Stimulated activated CD8-positive, alpha-beta memory T cell treated with anti-CD3 and anti-CD28 coated beads, Interleukin-4, amount 100 ng/mL, for 1 hour (primary cell): Measurements from ENCODE around the gene KCP.
"Not testable (repeated sequence)": the region's sequence is repeated elsewhere in the genome, so short reads cannot be mapped to it uniquely, and the experiment has no call there.

Source experiments
- DNase-seq, 2 donors: peaks; one replicate each; pipeline ENCODE4 v3.0.0-alpha.2; 2020; ENCODE audit warnings: low read depth in 2 of 2, low spot score in 1 of 2

KCP gene

GRCh38 chr7:128910569-128910945 is at the start of gene KCP:
Gene KCP, minus strand, starts transcription at chr7:128910709. Its CDS starts 33 bp downstream, at chr7:128910676.
- DNase-seq, result no peak

GRCh38 chr7:128959296-128959695 is 48.8 kb upstream of the KCP start:
- no peak for DNase-seq

GRCh38 chr7:128955981-128956380 is 45.5 kb upstream of the KCP start:
- DNase-seq, result no peak

GRCh38 chr7:128954830-128955802 is 44.6 kb upstream of the KCP start:
- no peak for DNase-seq

- DNase-seq, result no peak
These were observed 43.6 kb upstream of the KCP start for GRCh38 chr7:128954150-128954549.

GRCh38 chr7:128951296-128951695 is 40.8 kb upstream of the KCP start:
- DNase-seq, result no peak

- no peak for DNase-seq
These were observed 38.7 kb upstream of the KCP start for GRCh38 chr7:128948976-128949760.

GRCh38 chr7:128948312-128948973 is 37.9 kb upstream of the KCP start:
- no peak for DNase-seq

GRCh38 chr7:128947854-128948253 is 37.3 kb upstream of the KCP start:
- DNase-seq, result no peak

- no peak for DNase-seq
These were observed 36.7 kb upstream of the KCP start for GRCh38 chr7:128946936-128947830.

GRCh38 chr7:128945668-128946366 is 35.3 kb upstream of the KCP start:
- no peak for DNase-seq

- no peak for DNase-seq
These were observed 34.2 kb upstream of the KCP start for GRCh38 chr7:128944487-128945236.

GRCh38 chr7:128943251-128943650 is 32.7 kb upstream of the KCP start:
- not testable (repeated sequence) for DNase-seq

- no peak for DNase-seq
These were observed 31.5 kb upstream of the KCP start for GRCh38 chr7:128941946-128942526.

GRCh38 chr7:128941323-128941890 is 30.9 kb upstream of the KCP start:
- DNase-seq, result no peak

- DNase-seq, result no peak
These were observed 30.2 kb upstream of the KCP start for GRCh38 chr7:128940494-128941322.

- DNase-seq, result no peak
These were observed 29.4 kb upstream of the KCP start for GRCh38 chr7:128939861-128940410.
